ENCODE results near the gene MAPK13. TPM values are rescaled to one million over a fixed set of nuclear protein-coding genes. Genes with fewer than 3 reads are reported as not detected.

Gene MAPK13
- total RNA-seq, 1 donor from 2014 or later = 28.8 TPM

Other genes starting within 250 kb of the MAPK13 start
- 82.0 and 93.4 TPM in 2 replicates for gene SRPK1, start 209.4 kb upstream of the MAPK13 start, total RNA-seq
- not detected in 2 replicates for gene SLC26A8, start 105.9 kb upstream of the MAPK13 start, total RNA-seq
- gene MAPK14, start 102.7 kb upstream of the MAPK13 start, total RNA-seq = 62.9 and 64.9 TPM in 2 replicates
- gene BRPF3, start 66.2 kb downstream of the MAPK13 start, total RNA-seq = 23.3 and 23.8 TPM in 2 replicates
- not detected in 2 replicates for gene PNPLA1, start 139.5 kb downstream of the MAPK13 start, total RNA-seq
- gene BNIP5, start 206.4 kb downstream of the MAPK13 start, total RNA-seq = 0.10 TPM in 1 of 2 replicates, not detected in the other

Measured in T-helper 1 cell treated with Interleukin-12 subunit alpha and Interleukin-12 subunit beta and Interleukin-4 antibody, amounts not matched to agents 30 ng/mL and 1 ng/mL, for 36 hours (primary cell).